Body of pancreas (tissue), 4 donors: ENCODE results near the gene DOK3. TPM values are rescaled to one million over a fixed set of nuclear protein-coding genes. Genes with fewer than 3 reads are reported as not detected.

Experiments
- ATAC-seq: fragments of 150-250 bp; one replicate; pipeline ENCODE4 v1.9.1; 2016
- DNase-seq, 4 donors: peaks; one replicate each; pipeline ENCODE4 v3.0.0-alpha.2; 2019
- H3K27ac ChIP-seq, 4 donors: fragments of 200-600 bp; sonication (generic); 1 replicate in 3 of 4; 2 replicates in 1 of 4; pipeline versions ENCODE4 v1.5.1 to v1.6.1; 2016 to 2019; ENCODE audit warnings: mild to moderate bottlenecking in 1 of 4, mixed read lengths in 1 of 4, moderate library complexity in 1 of 4
- H3K27me3 ChIP-seq, 2 donors: fragments of 200-600 bp; sonication (generic); one replicate each; pipeline ENCODE4 v1.6.0; 2016; ENCODE audit warnings: mild to moderate bottlenecking in 1 of 2
- H3K36me3 ChIP-seq, 2 donors: fragments of 200-600 bp; sonication (generic); replicated peaks in 1 of 2; 2 replicates each; pipeline ENCODE4 v1.5.1; 2016; ENCODE audit warnings: low read depth in 2 of 2; ENCODE audit not compliant: insufficient read depth in 1 of 2
- H3K4me1 ChIP-seq: fragments of 200-600 bp; sonication (generic); one replicate; pipeline ENCODE4 v1.6.0; 2016
- H3K4me3 ChIP-seq, 2 donors: fragments of 200-600 bp; sonication (generic); 1 replicate in 1 of 2; 2 replicates in 1 of 2; pipeline ENCODE4 v1.5.1; 2016 to 2019
- H3K9me3 ChIP-seq, 3 donors: fragments of 200-600 bp; sonication (generic); 1 replicate in 2 of 3; 2 replicates in 1 of 3; pipeline ENCODE4 v1.5.1; 2016
- CTCF ChIP-seq, 7 experiments: fragments of 450-650 bp in 4 of 7; fragments of 200-600 bp in 3 of 7; sonication (generic) in 3 of 7; IDR thresholded peaks; one replicate each; pipeline ENCODE4 v1.5.1; 2016 to 2019; ENCODE audit warnings: antibody characterized with exemption in 7 of 7
- POLR2A ChIP-seq, 3 donors: fragments of 450-650 bp; IDR thresholded peaks; one replicate each; pipeline ENCODE4 v1.6.1; 2016; ENCODE audit warnings: antibody characterized with exemption in 3 of 3, mild to moderate bottlenecking in 2 of 3
- WGBS, 2 donors: methylation state at CpG; one replicate each; pipeline ENCODE4 v1.1.5; 2017; 5-methylcytosine and 5-hydroxymethylcytosine counted together
- intact Hi-C: fragments of 100-400 bp; cut with DNase I; formaldehyde crosslinking; loops from one replicate; pipeline ENCODE4 v1.15.1; 2023
- total RNA-seq, 2 donors: library from RNA; depleted of rRNA; stranded (reverse); fragments of >200 nt; gene quantifications; one replicate each; pipeline ENCODE4 v1.1.0, GENCODE V29; 2016

Gene DOK3
- total RNA-seq, 2 donors from 2014 or later: 3.3 to 5.4 TPM

DNA sequence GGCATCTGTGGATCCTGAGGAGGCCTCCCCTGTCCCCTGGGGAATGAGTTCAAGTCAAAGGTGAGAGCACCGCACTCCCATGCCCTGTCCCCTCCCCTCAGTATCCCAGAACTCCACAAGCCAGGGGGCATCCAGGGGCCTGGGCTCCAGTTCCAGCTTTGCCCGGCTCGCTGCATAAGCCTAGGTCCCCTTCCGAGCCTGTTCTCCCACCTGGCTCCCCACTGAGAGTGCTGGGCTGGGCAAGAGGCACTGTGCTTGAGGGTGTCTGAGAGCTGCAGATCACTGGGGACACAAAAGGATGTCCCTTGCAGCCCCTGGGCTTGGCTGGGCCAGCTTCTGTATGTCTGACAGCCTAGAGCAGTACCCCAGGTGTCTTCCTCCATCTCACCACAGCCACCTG is 4.6 kb downstream of the DOK3 start:
- ATAC-seq (no peak), DNase-seq (no peak)
- H3K4me3 ChIP-seq: no peak overlapping the region
- 88 to 95% methylated on average over 4 of the region's 4 CpGs for WGBS, 2 donors
- H3K27me3 ChIP-seq: no peaks in the 10 kb centered on the region
- TF ChIP-seq CTCF (IDR thresholded peaks at IDR 0.05): no peak
- no peak for TF ChIP-seq POLR2A (IDR thresholded peaks at IDR 0.05)
- intact Hi-C loops: no loop called here
- no peaks in the 10 kb centered on the region for H3K9me3 ChIP-seq
- no peak overlapping the region for H3K27ac ChIP-seq
- H3K36me3 ChIP-seq: no peaks in the 10 kb centered on the region
- H3K4me1 ChIP-seq: peaks cover 12% of the 10 kb centered on the region

GRCh38 chr5:177504086-177505056 is 5.3 kb downstream of the DOK3 start:
- no peaks in the 10 kb centered on the region for H3K9me3 ChIP-seq
- peaks cover 6% of the 10 kb centered on the region for H3K4me1 ChIP-seq
- H3K27ac ChIP-seq: no peak overlapping the region
- no peak for TF ChIP-seq POLR2A (IDR thresholded peaks at IDR 0.05)
- no peaks in the 10 kb centered on the region for H3K27me3 ChIP-seq
- intact Hi-C loops: loop anchor here (5.0 kb wide), 1 partner anchor 117 kb away; no protein-coding TSS in a partner anchor
- no peak overlapping the region for H3K4me3 ChIP-seq
- no peak for ATAC-seq
- no peak for DNase-seq
- WGBS, 2 donors: 82 to 87% methylated on average over 3 to 44 of the region's 47 CpGs
- no peaks in the 10 kb centered on the region for H3K36me3 ChIP-seq

GRCh38 chr5:177503351-177504085 is 6.1 kb downstream of the DOK3 start:
- no peak for ATAC-seq
- Histone ChIP-seq H3K4me3 (no peak overlapping the region), H3K27ac (no peak overlapping the region), H3K36me3 (no peaks in the 10 kb centered on the region), H3K9me3 (no peaks in the 10 kb centered on the region), H3K27me3 (no peaks in the 10 kb centered on the region), H3K4me1 (peaks cover 6% of the 10 kb centered on the region)
- intact Hi-C loops: loop anchor here (5.0 kb wide), 1 partner anchor 116 kb away; no protein-coding TSS in a partner anchor
- 73 to 78% methylated on average over 8 to 23 of the region's 24 CpGs for WGBS, 2 donors
- TF ChIP-seq CTCF (IDR thresholded peaks at IDR 0.05) (no peak), POLR2A (IDR thresholded peaks at IDR 0.05) (no peak)
- no peak for DNase-seq

DNA sequence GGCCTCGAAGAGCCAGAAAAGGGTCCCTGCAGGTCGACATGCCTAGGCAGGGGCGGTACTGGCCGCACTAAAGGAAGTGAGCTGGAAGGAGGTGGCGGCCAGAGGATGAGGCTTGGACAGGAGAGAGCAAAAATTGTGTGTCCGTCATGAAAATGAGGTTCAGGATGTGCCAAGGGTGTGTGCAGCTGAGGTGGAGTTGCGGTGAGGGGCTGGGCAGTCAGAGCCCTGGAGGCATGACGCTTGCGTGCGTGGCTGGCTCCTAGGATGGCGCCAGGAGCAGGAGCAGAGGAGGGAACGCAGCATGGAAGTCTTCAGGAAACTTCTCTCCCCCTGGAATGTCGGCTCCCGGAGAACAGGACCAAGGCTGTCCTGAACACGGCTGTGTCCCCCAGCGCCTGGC is 6.7 kb downstream of the DOK3 start:
- no peak for TF ChIP-seq POLR2A (IDR thresholded peaks at IDR 0.05)
- TF ChIP-seq CTCF (IDR thresholded peaks at IDR 0.05): no peak
- WGBS, 2 donors: 70 to 79% methylated on average over 16 of the region's 16 CpGs
- Histone ChIP-seq H3K9me3 (no peaks in the 10 kb centered on the region), H3K36me3 (no peaks in the 10 kb centered on the region), H3K4me3 (no peak overlapping the region), H3K27ac (no peak overlapping the region), H3K4me1 (peaks cover 13% of the 10 kb centered on the region), H3K27me3 (no peaks in the 10 kb centered on the region)
- intact Hi-C loops: loop anchor here (5.0 kb wide), 1 partner anchor 116 kb away; no protein-coding TSS in a partner anchor
- no peak for DNase-seq
- ATAC-seq: no peak
